Right atrium auricular region (tissue), 2 donors: ENCODE data around the gene TTC39A. TPM values are rescaled to one million over a fixed set of nuclear protein-coding genes. Genes with fewer than 3 reads are reported as not detected.

Experiments used
- DNase-seq: peaks from one replicate; pipeline ENCODE4 v3.0.0-alpha.2; 2019; ENCODE audit warnings: low spot score
- H3K27ac ChIP-seq, 2 donors: fragments of 200-600 bp; sonication (generic); 1 replicate in 1 of 2; 2 replicates in 1 of 2; pipeline ENCODE4 v1.5.1; 2016 to 2019
- H3K27me3 ChIP-seq, 2 donors: fragments of 200-600 bp; sonication (generic); one replicate each; pipeline versions ENCODE4 v1.5.1 to v1.6.0; 2017 to 2019
- H3K36me3 ChIP-seq: fragments of 200-600 bp; sonication (generic); one replicate; pipeline ENCODE4 v1.5.1; 2016
- H3K4me1 ChIP-seq, 2 donors: fragments of 200-600 bp; sonication (generic); one replicate each; pipeline versions ENCODE4 v1.5.1 to v1.6.0; 2017 to 2019
- H3K4me3 ChIP-seq, 2 donors: fragments of 200-600 bp; sonication (generic); 1 replicate in 1 of 2; 2 replicates in 1 of 2; pipeline ENCODE4 v1.5.1; 2017 to 2019; ENCODE audit warnings: mild to moderate bottlenecking in 1 of 2, moderate library complexity in 1 of 2
- H3K9me3 ChIP-seq, 2 donors: fragments of 200-600 bp; sonication (generic); one replicate each; pipeline ENCODE4 v1.5.1; 2019
- total RNA-seq, 2 donors: library from RNA; depleted of rRNA; stranded (reverse); fragments of >200 nt; gene quantifications; one replicate each; pipeline ENCODE4 v1.1.0, GENCODE V29; 2016
- TF ChIP-seq, protein P1 (sequence below), 2 donors: fragments of 200-600 bp; sonication (generic); IDR thresholded peaks; one replicate each; pipeline ENCODE4 v1.5.1; 2019; ENCODE audit warnings: antibody characterized with exemption in 2 of 2

The TTC39A gene
- total RNA-seq, 2 donors from 2014 or later, result 14.9 to 33.7 TPM

GRCh38 chr1:51324251-51325010, 5.9 kb downstream of the TTC39A start:
- peaks cover 0 to 7% of the 10 kb centered on the region in 2 donors for H3K4me1 ChIP-seq
- H3K27me3 ChIP-seq, result no peaks in the 10 kb centered on the region
- H3K9me3 ChIP-seq, result no peaks in the 10 kb centered on the region
- TF ChIP-seq, protein P1, sequence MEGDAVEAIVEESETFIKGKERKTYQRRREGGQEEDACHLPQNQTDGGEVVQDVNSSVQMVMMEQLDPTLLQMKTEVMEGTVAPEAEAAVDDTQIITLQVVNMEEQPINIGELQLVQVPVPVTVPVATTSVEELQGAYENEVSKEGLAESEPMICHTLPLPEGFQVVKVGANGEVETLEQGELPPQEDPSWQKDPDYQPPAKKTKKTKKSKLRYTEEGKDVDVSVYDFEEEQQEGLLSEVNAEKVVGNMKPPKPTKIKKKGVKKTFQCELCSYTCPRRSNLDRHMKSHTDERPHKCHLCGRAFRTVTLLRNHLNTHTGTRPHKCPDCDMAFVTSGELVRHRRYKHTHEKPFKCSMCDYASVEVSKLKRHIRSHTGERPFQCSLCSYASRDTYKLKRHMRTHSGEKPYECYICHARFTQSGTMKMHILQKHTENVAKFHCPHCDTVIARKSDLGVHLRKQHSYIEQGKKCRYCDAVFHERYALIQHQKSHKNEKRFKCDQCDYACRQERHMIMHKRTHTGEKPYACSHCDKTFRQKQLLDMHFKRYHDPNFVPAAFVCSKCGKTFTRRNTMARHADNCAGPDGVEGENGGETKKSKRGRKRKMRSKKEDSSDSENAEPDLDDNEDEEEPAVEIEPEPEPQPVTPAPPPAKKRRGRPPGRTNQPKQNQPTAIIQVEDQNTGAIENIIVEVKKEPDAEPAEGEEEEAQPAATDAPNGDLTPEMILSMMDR (IDR thresholded peaks at IDR 0.05), result no peak
- no peak for DNase-seq
- no peaks in the 10 kb centered on the region for H3K36me3 ChIP-seq
- H3K27ac ChIP-seq, result no peak overlapping the region
- no peak overlapping the region for H3K4me3 ChIP-seq

DNA sequence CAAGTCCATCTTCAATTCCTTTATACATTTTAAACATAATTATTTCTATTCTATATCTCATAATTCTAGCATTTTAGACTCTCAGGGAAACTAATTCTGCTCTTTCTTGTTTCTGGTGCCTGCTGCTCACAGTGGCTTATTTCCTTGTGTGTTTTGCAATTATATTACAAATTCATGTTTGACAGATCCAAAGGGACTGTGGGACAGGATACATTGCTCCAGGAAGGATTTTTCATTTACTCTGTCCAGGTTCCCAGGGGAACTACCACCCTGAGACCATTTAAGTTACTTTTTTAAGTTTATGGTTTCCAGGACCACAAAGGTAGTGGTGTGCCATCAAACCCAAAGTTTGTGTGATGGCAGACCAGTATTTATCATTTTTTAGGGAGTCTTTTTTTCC, 6.6 kb downstream of the TTC39A start:
- TF ChIP-seq, protein P1 (IDR thresholded peaks at IDR 0.05), result no peak
- H3K27me3 ChIP-seq, result no peaks in the 10 kb centered on the region
- H3K36me3 ChIP-seq, result no peaks in the 10 kb centered on the region
- H3K4me1 ChIP-seq, result peaks cover 0 to 7% of the 10 kb centered on the region in 2 donors
- DNase-seq, result no peak
- H3K4me3 ChIP-seq, result no peak overlapping the region
- no peak overlapping the region for H3K27ac ChIP-seq
- no peaks in the 10 kb centered on the region for H3K9me3 ChIP-seq

GRCh38 chr1:51322417-51323101, 7.8 kb downstream of the TTC39A start:
- Histone ChIP-seq H3K4me1 (peaks cover 0 to 7% of the 10 kb centered on the region in 2 donors), H3K27me3 (no peaks in the 10 kb centered on the region), H3K36me3 (no peaks in the 10 kb centered on the region), H3K9me3 (no peaks in the 10 kb centered on the region), H3K4me3 (no peak overlapping the region), H3K27ac (no peak overlapping the region)
- TF ChIP-seq, protein P1 (IDR thresholded peaks at IDR 0.05), result no peak
- no peak for DNase-seq

GRCh38 chr1:51321924-51322280, 8.5 kb downstream of the TTC39A start:
- no peaks in the 10 kb centered on the region for H3K9me3 ChIP-seq
- H3K36me3 ChIP-seq, result no peaks in the 10 kb centered on the region
- no peak for DNase-seq
- peaks cover 0 to 7% of the 10 kb centered on the region in 2 donors for H3K4me1 ChIP-seq
- H3K4me3 ChIP-seq, result no peak overlapping the region
- TF ChIP-seq, protein P1 (IDR thresholded peaks at IDR 0.05), result no peak
- H3K27ac ChIP-seq, result no peak overlapping the region
- H3K27me3 ChIP-seq, result no peaks in the 10 kb centered on the region

GRCh38 chr1:51320967-51321923, 9.1 kb downstream of the TTC39A start:
- H3K9me3 ChIP-seq, result no peaks in the 10 kb centered on the region
- no peak for DNase-seq
- no peak overlapping the region for H3K4me3 ChIP-seq
- H3K27ac ChIP-seq, result no peak overlapping the region
- no peaks in the 10 kb centered on the region for H3K36me3 ChIP-seq
- H3K27me3 ChIP-seq, result no peaks in the 10 kb centered on the region
- TF ChIP-seq, protein P1 (IDR thresholded peaks at IDR 0.05), result no peak
- H3K4me1 ChIP-seq, result peaks cover 0 to 6% of the 10 kb centered on the region in 2 donors
